Tibial nerve (tissue), 4 donors: ENCODE results near the gene CDKN2A. TPM values are rescaled to one million over a fixed set of nuclear protein-coding genes. Genes with fewer than 3 reads are reported as not detected.

Experiments
- DNase-seq, 2 donors: peaks; one replicate each; pipeline ENCODE4 v3.0.0-alpha.2; 2019; ENCODE audit warnings: low spot score in 2 of 2
- H3K27ac ChIP-seq, 4 donors: fragments of 200-600 bp; sonication (generic) in 3 of 4; one replicate each; pipeline ENCODE4 v1.5.1; 2017 to 2019; ENCODE audit warnings: mild to moderate bottlenecking in 1 of 4
- H3K27me3 ChIP-seq, 2 donors: fragments of 200-600 bp; sonication (generic) in 1 of 2; one replicate each; pipeline versions ENCODE4 v1.5.1 to v1.6.0; 2017 to 2019
- H3K36me3 ChIP-seq, 3 donors: fragments of 200-600 bp; sonication (generic); one replicate each; pipeline ENCODE4 v1.5.1; 2018 to 2019
- H3K4me1 ChIP-seq, 4 donors: fragments of 200-600 bp; sonication (generic) in 3 of 4; one replicate each; pipeline ENCODE4 v1.5.1; 2017 to 2019
- H3K4me3 ChIP-seq, 4 donors: fragments of 200-600 bp; sonication (generic) in 3 of 4; one replicate each; pipeline ENCODE4 v1.5.1; 2017 to 2019; ENCODE audit warnings: mild to moderate bottlenecking in 1 of 4, moderate library complexity in 1 of 4
- H3K9me3 ChIP-seq, 4 donors: fragments of 200-600 bp; sonication (generic) in 3 of 4; one replicate each; pipeline ENCODE4 v1.5.1; 2017 to 2019
- EP300 ChIP-seq, 2 donors: sonication (generic); formaldehyde crosslinking; IDR thresholded peaks; one replicate each; pipeline ENCODE4 v1.6.1; 2017; ENCODE audit warnings: antibody characterized with exemption in 2 of 2, mild to moderate bottlenecking in 1 of 2
- POLR2A ChIP-seq, 2 donors: fragments of 450-650 bp; IDR thresholded peaks; one replicate each; pipeline ENCODE4 v1.6.1; 2017; ENCODE audit warnings: antibody characterized with exemption in 2 of 2, mild to moderate bottlenecking in 2 of 2, moderate library complexity in 2 of 2
- WGBS, 2 donors: methylation state at CpG; one replicate each; pipeline ENCODE4 v1.1.5; 2018; 5-methylcytosine and 5-hydroxymethylcytosine counted together
- total RNA-seq, 4 donors: library from RNA; depleted of rRNA; stranded (reverse); fragments of >200 nt; gene quantifications; one replicate each; pipeline ENCODE4 v1.1.0, GENCODE V29; 2016
- TF ChIP-seq, protein P1 (sequence below), 5 experiments: fragments of 200-600 bp in 3 of 5; fragments of 450-650 bp in 2 of 5; sonication (generic) in 3 of 5; IDR thresholded peaks; one replicate each; pipeline ENCODE4 v1.5.1; 2016 to 2019; ENCODE audit warnings: antibody characterized with exemption in 5 of 5, mild to moderate bottlenecking in 3 of 5, moderate library complexity in 2 of 5

The CDKN2A gene
- total RNA-seq, 4 donors from 2014 or later, result 1.7 to 11.6 (median 2.4) TPM

- TF ChIP-seq, protein P1, sequence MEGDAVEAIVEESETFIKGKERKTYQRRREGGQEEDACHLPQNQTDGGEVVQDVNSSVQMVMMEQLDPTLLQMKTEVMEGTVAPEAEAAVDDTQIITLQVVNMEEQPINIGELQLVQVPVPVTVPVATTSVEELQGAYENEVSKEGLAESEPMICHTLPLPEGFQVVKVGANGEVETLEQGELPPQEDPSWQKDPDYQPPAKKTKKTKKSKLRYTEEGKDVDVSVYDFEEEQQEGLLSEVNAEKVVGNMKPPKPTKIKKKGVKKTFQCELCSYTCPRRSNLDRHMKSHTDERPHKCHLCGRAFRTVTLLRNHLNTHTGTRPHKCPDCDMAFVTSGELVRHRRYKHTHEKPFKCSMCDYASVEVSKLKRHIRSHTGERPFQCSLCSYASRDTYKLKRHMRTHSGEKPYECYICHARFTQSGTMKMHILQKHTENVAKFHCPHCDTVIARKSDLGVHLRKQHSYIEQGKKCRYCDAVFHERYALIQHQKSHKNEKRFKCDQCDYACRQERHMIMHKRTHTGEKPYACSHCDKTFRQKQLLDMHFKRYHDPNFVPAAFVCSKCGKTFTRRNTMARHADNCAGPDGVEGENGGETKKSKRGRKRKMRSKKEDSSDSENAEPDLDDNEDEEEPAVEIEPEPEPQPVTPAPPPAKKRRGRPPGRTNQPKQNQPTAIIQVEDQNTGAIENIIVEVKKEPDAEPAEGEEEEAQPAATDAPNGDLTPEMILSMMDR (IDR thresholded peaks at IDR 0.05), result no peak
- TF ChIP-seq EP300 (IDR thresholded peaks at IDR 0.05) (no peak), POLR2A (IDR thresholded peaks at IDR 0.05) (no peak)
- no peaks in the 10 kb centered on the region for H3K9me3 ChIP-seq
- H3K36me3 ChIP-seq, result no peaks in the 10 kb centered on the region
- peaks cover 0 to 15% of the 10 kb centered on the region in 2 donors for H3K27me3 ChIP-seq
- 88 to 97% methylated on average over 1 of the region's 1 CpG for WGBS, 2 donors
- peaks cover 0 to 18% (median 5%) of the 10 kb centered on the region in 4 donors for H3K4me1 ChIP-seq
- H3K27ac ChIP-seq, result no peak overlapping the region
- H3K4me3 ChIP-seq, result no peak overlapping the region
- DNase-seq, result no peak
Measured at GRCh38 chr9:21997480-21997879, 3.3 kb upstream of the CDKN2A start.

DNA sequence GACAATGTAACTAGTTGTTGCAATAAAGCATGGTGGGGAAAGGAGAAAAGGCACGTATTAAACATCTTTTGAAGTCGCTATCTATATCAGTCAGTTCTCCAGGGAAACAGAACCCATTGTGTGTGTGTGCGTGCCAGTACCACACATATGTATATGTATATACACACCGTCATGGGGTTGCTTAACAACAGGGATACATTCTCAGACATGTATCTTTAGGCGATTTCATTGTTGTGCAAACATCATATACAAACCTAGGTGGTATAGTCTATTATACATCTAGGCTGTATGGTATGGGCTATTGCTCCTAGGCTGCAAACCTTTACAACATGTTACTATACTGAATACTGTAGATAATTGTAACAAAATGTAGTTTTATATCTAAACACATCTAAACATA is 2.7 kb upstream of the CDKN2A start:
- 86 to 89% methylated on average over 5 of the region's 5 CpGs for WGBS, 2 donors
- no peak for DNase-seq
- Histone ChIP-seq H3K36me3 (no peaks in the 10 kb centered on the region), H3K4me1 (peaks cover 0 to 18% (median 5%) of the 10 kb centered on the region in 4 donors), H3K27ac (no peak overlapping the region), H3K9me3 (no peaks in the 10 kb centered on the region), H3K27me3 (peaks cover 0 to 18% of the 10 kb centered on the region in 2 donors), H3K4me3 (no peak overlapping the region)
- TF ChIP-seq EP300 (IDR thresholded peaks at IDR 0.05) (no peak), POLR2A (IDR thresholded peaks at IDR 0.05) (no peak)
- TF ChIP-seq, protein P1 (IDR thresholded peaks at IDR 0.05), result no peak

GRCh38 chr9:21996438-21996837 is 2.2 kb upstream of the CDKN2A start:
- no peak for TF ChIP-seq EP300 (IDR thresholded peaks at IDR 0.05)
- TF ChIP-seq POLR2A (IDR thresholded peaks at IDR 0.05), result no peak
- TF ChIP-seq, protein P1 (IDR thresholded peaks at IDR 0.05), result no peak

GRCh38 chr9:21995666-21996398 is 1.6 kb upstream of the CDKN2A start:
- Histone ChIP-seq H3K27me3 (peaks cover 0 to 27% of the 10 kb centered on the region in 2 donors), H3K27ac (peak overlapping the region in 3 of 4 donors; percentile 77 to 87 (median 86)), H3K4me3 (peak overlapping the region; percentile 48 to 88 (median 87)), H3K9me3 (no peaks in the 10 kb centered on the region), H3K4me1 (peaks cover 0 to 18% (median 5%) of the 10 kb centered on the region in 4 donors), H3K36me3 (no peaks in the 10 kb centered on the region)
- DNase-seq, result no peak
- TF ChIP-seq EP300 (IDR thresholded peaks at IDR 0.05) (no peak), POLR2A (IDR thresholded peaks at IDR 0.05) (no peak)
- TF ChIP-seq, protein P1 (IDR thresholded peaks at IDR 0.05), result peak in 2 of 5 experiments; percentile 14 to 25
- WGBS, 2 donors, result 19 to 26% methylated on average over 36 to 48 of the region's 54 CpGs

More at GRCh38 chr9:21996438-21996837, 2.2 kb upstream of the CDKN2A start:
- H3K27me3 ChIP-seq, result peaks cover 0 to 21% of the 10 kb centered on the region in 2 donors
- H3K27ac ChIP-seq, result no peak overlapping the region
- no peaks in the 10 kb centered on the region for H3K36me3 ChIP-seq
- peaks cover 0 to 18% (median 5%) of the 10 kb centered on the region in 4 donors for H3K4me1 ChIP-seq
- WGBS, 2 donors, result 71 to 78% methylated on average over 9 of the region's 9 CpGs
- no peaks in the 10 kb centered on the region for H3K9me3 ChIP-seq
- no peak for DNase-seq
- no peak overlapping the region for H3K4me3 ChIP-seq

DNA sequence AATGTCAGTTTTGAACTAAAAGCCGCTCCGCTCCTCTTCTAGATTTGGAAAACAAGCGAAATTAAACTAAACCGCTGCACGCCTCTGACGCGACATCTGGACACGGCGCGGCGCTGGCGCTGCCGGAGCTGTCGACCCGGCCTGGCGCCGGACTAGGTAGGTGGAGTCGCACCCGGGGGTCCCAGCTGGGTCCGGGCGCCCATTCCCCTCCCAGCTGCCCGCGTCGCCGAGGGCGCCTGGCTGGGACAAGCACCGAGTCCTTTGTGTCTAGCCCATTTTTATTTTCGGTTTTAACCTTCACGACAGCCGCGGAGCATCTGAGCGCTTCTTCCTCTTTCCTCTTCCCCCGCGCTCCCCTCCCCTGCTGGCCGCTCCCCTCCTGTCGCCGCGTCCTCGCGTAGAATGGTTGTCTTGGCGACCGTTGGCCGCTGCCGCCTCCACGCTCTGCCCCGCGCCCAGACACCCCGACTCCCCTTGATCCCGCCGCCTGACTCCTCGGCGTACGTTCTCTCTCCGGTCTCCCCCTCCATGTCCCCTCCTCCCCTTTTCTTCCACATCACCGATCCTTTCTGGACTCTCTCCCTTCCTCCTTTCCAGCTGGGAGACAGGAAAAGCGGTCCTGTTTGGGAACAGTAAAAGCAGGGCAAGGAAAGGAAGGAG is 944 bp upstream of the CDKN2A start:
- H3K4me3 ChIP-seq, result peak overlapping the region; percentile 48 to 88 (median 87)
- DNase-seq, result no peak
- H3K9me3 ChIP-seq, result no peaks in the 10 kb centered on the region
- peaks cover 0 to 18% (median 5%) of the 10 kb centered on the region in 4 donors for H3K4me1 ChIP-seq
- H3K27ac ChIP-seq, result peak overlapping the region in 3 of 4 donors; percentile 77 to 87 (median 86)
- no peaks in the 10 kb centered on the region for H3K36me3 ChIP-seq
- 1% methylated on average over 44 to 56 of the region's 56 CpGs for WGBS, 2 donors
- H3K27me3 ChIP-seq, result peaks cover 0 to 34% of the 10 kb centered on the region in 2 donors
- no peak for TF ChIP-seq POLR2A (IDR thresholded peaks at IDR 0.05)
- TF ChIP-seq, protein P1 (IDR thresholded peaks at IDR 0.05), result no peak
- TF ChIP-seq EP300 (IDR thresholded peaks at IDR 0.05), result no peak
